GM18907 (cell line): Measurements from ENCODE around the gene CD27.
"Not testable (repeated sequence)": the region's sequence is repeated elsewhere in the genome, so short reads cannot be mapped to it uniquely, and the experiment has no call there.

Experiments used
- ATAC-seq: cut with Tn5 transposase; IDR thresholded peaks from one replicate; pipeline ENCODE4 v1.9.1; 2021; ENCODE audit warnings: mild to moderate bottlenecking, moderate library complexity; ENCODE audit not compliant: unreplicated experiment

Gene CD27

GRCh38 chr12:6478416-6478815, 33.7 kb downstream of the CD27 start:
- ATAC-seq = no peak

DNA sequence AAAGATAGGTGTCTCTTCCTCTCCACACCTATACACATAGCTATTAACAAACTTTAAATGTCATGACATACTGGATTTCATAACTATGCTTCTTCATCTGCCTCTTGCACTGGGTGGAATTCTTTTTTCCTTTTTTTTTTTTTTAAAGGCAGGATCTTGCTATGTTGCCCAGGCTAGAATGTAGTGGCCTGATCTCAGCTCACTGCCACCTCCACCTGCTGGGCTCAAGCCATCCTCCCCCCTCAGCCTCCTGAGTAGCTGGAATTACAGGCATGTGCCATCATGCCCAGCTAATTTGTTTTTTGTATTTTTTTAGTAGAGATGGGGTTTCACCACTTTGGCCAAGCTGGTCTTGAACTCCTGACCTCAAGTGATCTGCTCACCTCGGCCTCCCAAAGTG, 43.5 kb downstream of the CD27 start:
- ATAC-seq = no peak

GRCh38 chr12:6489449-6489848, 44.7 kb downstream of the CD27 start:
- ATAC-seq = no peak

DNA sequence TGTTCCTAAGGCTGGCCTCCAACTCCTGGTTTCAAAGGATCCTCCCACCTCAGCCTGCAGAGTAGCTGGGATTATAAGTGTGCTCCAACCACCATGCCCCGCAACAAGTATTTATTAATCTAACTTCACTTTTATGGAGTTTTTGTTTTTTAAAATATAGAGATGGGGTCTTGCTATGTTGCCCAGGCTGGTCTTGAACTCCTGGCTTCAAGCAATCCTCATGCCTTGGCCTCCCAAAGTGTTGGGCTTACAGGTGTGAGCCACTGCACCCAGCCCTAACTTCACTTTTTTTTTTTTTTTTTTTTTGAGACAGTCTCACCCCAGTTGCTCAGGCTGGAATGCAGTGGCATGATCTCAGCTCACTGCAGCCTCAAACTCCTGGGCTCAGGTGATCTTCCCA, 45.9 kb downstream of the CD27 start:
- ATAC-seq = not testable (repeated sequence)

GRCh38 chr12:6492838-6493496, 48.2 kb downstream of the CD27 start, which contains the start of gene MRPL51:
MRPL51 (minus strand) TSS chr12:6493262; CDS start chr12:6493136, 126 bp downstream.
- peak; percentile 75 for ATAC-seq

DNA sequence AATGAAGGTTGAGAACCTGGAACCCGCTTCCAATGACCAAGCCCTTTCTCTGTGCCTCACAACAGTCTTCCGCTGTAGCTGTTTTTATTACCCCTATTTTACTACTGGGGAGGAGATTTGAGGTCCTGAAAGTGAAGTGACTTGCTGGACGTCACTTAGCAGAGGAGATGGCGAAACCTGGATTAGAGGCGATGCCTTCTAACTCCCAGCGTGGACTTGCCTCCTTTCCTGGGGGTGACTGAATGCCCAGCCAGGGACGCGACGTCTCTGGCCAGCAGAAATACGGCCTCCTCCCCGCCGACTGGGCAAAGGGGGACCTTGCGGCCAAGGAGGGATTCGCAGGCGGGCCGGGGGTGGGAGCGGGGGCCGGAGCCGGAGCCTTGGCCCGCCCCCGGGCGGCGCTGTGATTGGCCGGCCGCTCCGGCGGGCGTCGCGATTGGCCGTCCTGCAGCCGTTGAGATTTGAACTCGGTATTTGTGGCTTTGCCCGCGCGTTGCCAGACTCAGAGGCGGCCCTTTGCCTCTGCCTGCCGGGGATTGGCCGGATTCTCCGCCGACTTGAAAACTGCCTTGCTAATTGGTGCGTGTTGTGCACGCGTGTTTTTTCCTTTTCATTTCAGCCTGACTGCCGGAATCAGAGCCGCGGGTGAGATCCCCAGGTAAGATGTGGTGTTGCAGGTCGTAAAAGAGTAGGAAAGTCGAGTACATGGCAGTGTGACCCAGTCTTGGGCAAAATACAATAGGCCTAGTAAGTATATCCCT, 48.9 kb downstream of the CD27 start, which contains the start of gene NCAPD2:
TSS of gene NCAPD2 (plus strand) at position 606 of the 761 bp plus-strand sequence. CDS start 997 bp downstream, outside the sequence.
- peak; percentile 80 for ATAC-seq

GRCh38 chr12:6494258-6494743, 49.5 kb downstream of the CD27 start:
- ATAC-seq = peak; percentile 14

- ATAC-seq = no peak
Observed at GRCh38 chr12:6494968-6495367, 50.2 kb downstream of the CD27 start.

- not testable (repeated sequence) for ATAC-seq
Observed at GRCh38 chr12:6497291-6497690, 52.5 kb downstream of the CD27 start.

- ATAC-seq = no peak
Observed at GRCh38 chr12:6500466-6500865, 55.7 kb downstream of the CD27 start.
